GM23338 (cell line): ENCODE results near the gene DOCK4. TPM values are rescaled to one million over a fixed set of nuclear protein-coding genes. Genes with fewer than 3 reads are reported as not detected.

ENCODE experiments used
- ATAC-seq: fragments of 200-7000 bp; cut with Tn5 transposase; 3 replicates; pipeline ENCODE4 v1.9.1; 2020
- DNase-seq: peaks from one replicate; pipeline ENCODE4 v3.0.0-alpha.2; 2015; ENCODE audit warnings: low spot score
- H2AFZ ChIP-seq: fragments of 200-600 bp; sonication (generic); 2 replicates; pipeline ENCODE4 v1.8.0; 2016; ENCODE audit warnings: antibody characterized with exemption, mild to moderate bottlenecking, moderate library complexity
- H3F3A ChIP-seq: fragments of 200-600 bp; sonication (generic); replicated peaks from 2 replicates; pipeline ENCODE4 v1.8.0; 2017; ENCODE audit warnings: antibody characterized with exemption, mixed run types, low read depth
- H3K27ac ChIP-seq: fragments of 200-600 bp; sonication (generic); 2 replicates; pipeline ENCODE4 v1.6.1; 2016; ENCODE audit warnings: low read depth
- H3K27me3 ChIP-seq: fragments of 200-600 bp; sonication (generic); 2 replicates; pipeline ENCODE4 v1.8.0; 2016; ENCODE audit warnings: mild to moderate bottlenecking, mixed run types, moderate library complexity; ENCODE audit not compliant: insufficient read depth
- H3K36me3 ChIP-seq: fragments of 200-600 bp; sonication (generic); 2 replicates; pipeline ENCODE4 v1.8.0; 2016; ENCODE audit warnings: mild to moderate bottlenecking; ENCODE audit not compliant: insufficient read depth
- H3K4me1 ChIP-seq: fragments of 200-600 bp; sonication (generic); 2 replicates; pipeline ENCODE4 v1.8.0; 2016; ENCODE audit warnings: mild to moderate bottlenecking, moderate library complexity; ENCODE audit not compliant: insufficient read depth
- H3K4me2 ChIP-seq: fragments of 200-600 bp; sonication (generic); 2 replicates; pipeline ENCODE4 v1.7.1; 2017; ENCODE audit warnings: mixed run types
- H3K4me3 ChIP-seq: fragments of 200-600 bp; sonication (generic); 2 replicates; pipeline ENCODE4 v1.6.1; 2016; ENCODE audit warnings: mixed run types
- H3K79me2 ChIP-seq: fragments of 200-600 bp; sonication (generic); replicated peaks from 2 replicates; pipeline ENCODE4 v1.8.0; 2017; ENCODE audit warnings: mild to moderate bottlenecking; ENCODE audit not compliant: insufficient read depth
- H3K9me2 ChIP-seq: fragments of 200-600 bp; sonication (generic); 2 replicates; pipeline ENCODE4 v1.8.0; 2017; ENCODE audit not compliant: insufficient read depth
- H4K20me1 ChIP-seq: fragments of 200-600 bp; sonication (generic); replicated peaks from 2 replicates; pipeline ENCODE4 v1.8.0; 2017; ENCODE audit warnings: mild to moderate bottlenecking; ENCODE audit not compliant: insufficient read depth
- H3K27ac Mint-ChIP-seq: 2 replicates; pipeline ENCODE4 v1.8.0; 2020; ENCODE audit warnings: inconsistent platforms, mild to moderate bottlenecking, moderate library complexity, mixed read lengths
- H3K27me3 Mint-ChIP-seq: 3 replicates; pipeline ENCODE4 v1.8.0; 2022; ENCODE audit warnings: low read depth, mild to moderate bottlenecking, moderate library complexity, mixed read lengths, inconsistent platforms; ENCODE audit not compliant: insufficient read depth, poor library complexity
- H3K36me3 Mint-ChIP-seq: 3 replicates; pipeline ENCODE4 v1.8.0; 2021; ENCODE audit warnings: low read depth, mild to moderate bottlenecking, inconsistent platforms, moderate library complexity, mixed read lengths
- H3K4me1 Mint-ChIP-seq: 3 replicates; pipeline ENCODE4 v1.8.0; 2020; ENCODE audit warnings: mild to moderate bottlenecking, inconsistent platforms, mixed read lengths
- H3K4me3 Mint-ChIP-seq: 3 replicates; pipeline ENCODE4 v1.8.0; 2021; ENCODE audit warnings: moderate library complexity, mild to moderate bottlenecking, inconsistent platforms, mixed read lengths
- H3K9me3 Mint-ChIP-seq: 3 replicates; pipeline ENCODE4 v1.8.0; 2020; ENCODE audit warnings: moderate library complexity, mild to moderate bottlenecking, inconsistent platforms, mixed read lengths
- CREB1 ChIP-seq: fragments of 250-450 bp; sonication (Bioruptor Pico); IDR thresholded peaks from 2 replicates; pipeline ENCODE4 v1.5.0; 2020; ENCODE audit warnings: low read depth, mild to moderate bottlenecking, moderate library complexity
- ETS1 ChIP-seq: IDR thresholded peaks from 2 replicates; pipeline ENCODE4 v1.6.1; 2016; ENCODE audit warnings: antibody characterized with exemption
- EZH2 ChIP-seq: fragments of 200-600 bp; sonication (generic); IDR thresholded peaks from one replicate; pipeline ENCODE4 v1.8.0; 2017; ENCODE audit warnings: antibody characterized with exemption, mild to moderate bottlenecking, low read depth; ENCODE audit not compliant: unreplicated experiment
- EZH2phosphoT487 ChIP-seq: fragments of 200-600 bp; sonication (generic); IDR thresholded peaks from one replicate; pipeline ENCODE4 v1.8.1; 2018; ENCODE audit warnings: antibody characterized with exemption; ENCODE audit not compliant: unreplicated experiment
- JUNB ChIP-seq: IDR thresholded peaks from one replicate; pipeline ENCODE4 v1.6.1; 2016; ENCODE audit warnings: antibody characterized with exemption; ENCODE audit not compliant: unreplicated experiment
- REST ChIP-seq: IDR thresholded peaks from one replicate; pipeline ENCODE4 v1.6.1; 2018; ENCODE audit warnings: antibody characterized with exemption; ENCODE audit not compliant: unreplicated experiment
- STAT1 ChIP-seq: IDR thresholded peaks from one replicate; pipeline ENCODE4 v1.6.1; 2016; ENCODE audit warnings: antibody characterized with exemption; ENCODE audit not compliant: unreplicated experiment
- ZNF114 ChIP-seq: fragments of 250-450 bp; sonication (Bioruptor Pico); IDR thresholded peaks from 2 replicates; pipeline ENCODE4 v1.5.0; 2020; ENCODE audit warnings: mild to moderate bottlenecking, moderate library complexity
- ZNF331 ChIP-seq: fragments of 250-450 bp; sonication (Bioruptor Pico); IDR thresholded peaks from 2 replicates; pipeline ENCODE4 v1.5.0; 2020; ENCODE audit warnings: low read depth, mild to moderate bottlenecking, moderate library complexity
- ZNF462 ChIP-seq: fragments of 250-450 bp; sonication (Bioruptor Pico); IDR thresholded peaks from 2 replicates; pipeline ENCODE4 v1.5.0; 2020; ENCODE audit warnings: mild to moderate bottlenecking, moderate library complexity
- polyA plus RNA-seq: library from polyadenylated mRNA; unstranded; fragments of >200 nt; fragmentation: Nextera tagmentation; extraction: Ambion mirVana; gene quantifications from 2 replicates; pipeline ENCODE4 v1.2.1, GENCODE V29; 2016
- total RNA-seq: library from RNA; depleted of rRNA; stranded (reverse); fragments of >200 nt; shearing (Covaris generic); gene quantifications from 2 replicates; pipeline ENCODE4 v1.2.3, GENCODE V29; 2014
- TF ChIP-seq, protein P1 (sequence below), 2 experiments: fragments of 200-600 bp in 1 of 2; sonication (generic) in 1 of 2; conservative IDR thresholded peaks; 2 replicates each; pipeline versions ENCODE4 v1.5.1 to v1.6.1; 2016 to 2017; ENCODE audit warnings: antibody characterized with exemption in 2 of 2, low read depth in 2 of 2, mild to moderate bottlenecking in 2 of 2, moderate library complexity in 1 of 2

The DOCK4 gene
- total and polyA plus RNA-seq, 2 experiments from 2014 or later = 6.3 to 33.8 TPM

GRCh38 chr7:112089551-112089950 lies 116.6 kb downstream of the DOCK4 start:
- Mint-ChIP-seq H3K4me1 (peaks cover 38% of the 10 kb centered on the region), H3K27ac (peak overlapping the region; percentile 9; the same call in 1 of the 2 replicates), H3K36me3 (no peaks in the 10 kb centered on the region), H3K27me3 (no peaks in the 10 kb centered on the region), H3K9me3 (no peaks in the 10 kb centered on the region), H3K4me3 (no peak overlapping the region)
- Histone ChIP-seq H3K27me3 (no peaks in the 10 kb centered on the region), H3K36me3 (no peaks in the 10 kb centered on the region), H3F3A (no peaks in the 10 kb centered on the region), H4K20me1 (no peaks in the 10 kb centered on the region), H3K4me3 (no peak overlapping the region), H2AFZ (no peak overlapping the region), H3K4me1 (peaks cover 12% of the 10 kb centered on the region), H3K79me2 (peaks cover 32% of the 10 kb centered on the region), H3K4me2 (no peak overlapping the region), H3K9me2 (peaks cover 4% of the 10 kb centered on the region; the same call in 1 of the 2 replicates), H3K27ac (no peak overlapping the region)
- no peak for DNase-seq
- no peak for ATAC-seq
- TF ChIP-seq EZH2phosphoT487 (no peak), JUNB (no peak), EZH2 (no peak), ZNF462 (no peak), ZNF114 (no peak), REST (no peak), ZNF331 (CRISPR knock-in tag) (no peak), STAT1 (no peak), CREB1 (CRISPR knock-in tag) (no peak), ETS1 (no peak)
- TF ChIP-seq, protein P1, sequence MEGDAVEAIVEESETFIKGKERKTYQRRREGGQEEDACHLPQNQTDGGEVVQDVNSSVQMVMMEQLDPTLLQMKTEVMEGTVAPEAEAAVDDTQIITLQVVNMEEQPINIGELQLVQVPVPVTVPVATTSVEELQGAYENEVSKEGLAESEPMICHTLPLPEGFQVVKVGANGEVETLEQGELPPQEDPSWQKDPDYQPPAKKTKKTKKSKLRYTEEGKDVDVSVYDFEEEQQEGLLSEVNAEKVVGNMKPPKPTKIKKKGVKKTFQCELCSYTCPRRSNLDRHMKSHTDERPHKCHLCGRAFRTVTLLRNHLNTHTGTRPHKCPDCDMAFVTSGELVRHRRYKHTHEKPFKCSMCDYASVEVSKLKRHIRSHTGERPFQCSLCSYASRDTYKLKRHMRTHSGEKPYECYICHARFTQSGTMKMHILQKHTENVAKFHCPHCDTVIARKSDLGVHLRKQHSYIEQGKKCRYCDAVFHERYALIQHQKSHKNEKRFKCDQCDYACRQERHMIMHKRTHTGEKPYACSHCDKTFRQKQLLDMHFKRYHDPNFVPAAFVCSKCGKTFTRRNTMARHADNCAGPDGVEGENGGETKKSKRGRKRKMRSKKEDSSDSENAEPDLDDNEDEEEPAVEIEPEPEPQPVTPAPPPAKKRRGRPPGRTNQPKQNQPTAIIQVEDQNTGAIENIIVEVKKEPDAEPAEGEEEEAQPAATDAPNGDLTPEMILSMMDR (conservative IDR thresholded peaks at IDR 0.05; ENCODE audit: low read depth in 2 of 2) = no peak
